ENCODE measurements around the gene STPG1.

The STPG1 gene

GRCh38 chr1:24413350-24414163, at the start of gene STPG1:
STPG1 (minus strand) TSS chr1:24413782; CDS start chr1:24401388, 12,394 bp downstream.
- no peak for TF ChIP-seq CTCF (IDR thresholded peaks at IDR 0.05)

- no peak for TF ChIP-seq CTCF (IDR thresholded peaks at IDR 0.05)
Observed at GRCh38 chr1:24459551-24460266, 46.1 kb upstream of the STPG1 start.

GRCh38 chr1:24457866-24458265, 44.3 kb upstream of the STPG1 start:
- TF ChIP-seq CTCF (IDR thresholded peaks at IDR 0.05): no peak

- TF ChIP-seq CTCF (IDR thresholded peaks at IDR 0.05): no peak
Observed at GRCh38 chr1:24455272-24455671, 41.7 kb upstream of the STPG1 start.

- TF ChIP-seq CTCF (IDR thresholded peaks at IDR 0.05): no peak
Observed at GRCh38 chr1:24454673-24455072, 41.1 kb upstream of the STPG1 start.

GRCh38 chr1:24452922-24453485, 39.4 kb upstream of the STPG1 start:
- no peak for TF ChIP-seq CTCF (IDR thresholded peaks at IDR 0.05)

- no peak for TF ChIP-seq CTCF (IDR thresholded peaks at IDR 0.05)
Observed at GRCh38 chr1:24451746-24452145, 38.2 kb upstream of the STPG1 start.

Data from LNCAP (cell line).